ENCODE results near the gene NSF. TPM values are rescaled to one million over a fixed set of nuclear protein-coding genes. Genes with fewer than 3 reads are reported as not detected.
A peak's percentile ranks its signal among the peaks of the same experiment; 100 is the strongest.

NSF gene
- total RNA-seq, 1 donor from 2014 or later = 57.0 TPM

- Mint-ChIP-seq H3K4me3 (ENCODE audit: unreplicated experiment) (peak overlapping the region; percentile 23), H3K36me3 (ENCODE audit: unreplicated experiment) (no peaks in the 10 kb centered on the region), H3K4me1 (ENCODE audit: low read depth, unreplicated experiment) (no peaks in the 10 kb centered on the region), H3K27me3 (ENCODE audit: unreplicated experiment) (peaks cover 4% of the 10 kb centered on the region), H3K27ac (ENCODE audit: unreplicated experiment) (no peak overlapping the region), H3K9me3 (ENCODE audit: unreplicated experiment) (peaks cover 1% of the 10 kb centered on the region)
- no peak for TF ChIP-seq CTCF (IDR thresholded peaks at IDR 0.05; ENCODE audit: partially characterized antibody, unreplicated experiment)
- peak; percentile 70 for DNase-seq
Measured at GRCh38 chr17:46770818-46771560, 180.5 kb downstream of the NSF start.

GRCh38 chr17:46771561-46772474 lies 181.3 kb downstream of the NSF start:
- Mint-ChIP-seq H3K4me3 (ENCODE audit: unreplicated experiment) (peak overlapping the region; percentile 73), H3K27me3 (ENCODE audit: unreplicated experiment) (peaks cover 4% of the 10 kb centered on the region), H3K4me1 (ENCODE audit: low read depth, unreplicated experiment) (no peaks in the 10 kb centered on the region), H3K27ac (ENCODE audit: unreplicated experiment) (no peak overlapping the region), H3K36me3 (ENCODE audit: unreplicated experiment) (no peaks in the 10 kb centered on the region), H3K9me3 (ENCODE audit: unreplicated experiment) (peaks cover 1% of the 10 kb centered on the region)
- DNase-seq = peak; percentile 45
- no peak for TF ChIP-seq CTCF (IDR thresholded peaks at IDR 0.05; ENCODE audit: partially characterized antibody, unreplicated experiment)

GRCh38 chr17:46772475-46773220 lies 182.2 kb downstream of the NSF start:
- Mint-ChIP-seq H3K27ac (ENCODE audit: unreplicated experiment) (no peak overlapping the region), H3K4me3 (ENCODE audit: unreplicated experiment) (peak overlapping the region; percentile 73), H3K4me1 (ENCODE audit: low read depth, unreplicated experiment) (no peaks in the 10 kb centered on the region), H3K36me3 (ENCODE audit: unreplicated experiment) (no peaks in the 10 kb centered on the region), H3K9me3 (ENCODE audit: unreplicated experiment) (peaks cover 1% of the 10 kb centered on the region), H3K27me3 (ENCODE audit: unreplicated experiment) (peaks cover 2% of the 10 kb centered on the region)
- DNase-seq = no peak
- TF ChIP-seq CTCF (IDR thresholded peaks at IDR 0.05; ENCODE audit: partially characterized antibody, unreplicated experiment) = no peak

GRCh38 chr17:46773221-46773605 lies 182.7 kb downstream of the NSF start:
- H3K4me1 Mint-ChIP-seq (ENCODE audit: low read depth, unreplicated experiment) = no peaks in the 10 kb centered on the region
- TF ChIP-seq CTCF (IDR thresholded peaks at IDR 0.05; ENCODE audit: partially characterized antibody, unreplicated experiment) = no peak
- no peak overlapping the region for H3K27ac Mint-ChIP-seq (ENCODE audit: unreplicated experiment)
- H3K4me3 Mint-ChIP-seq (ENCODE audit: unreplicated experiment) = no peak overlapping the region
- H3K9me3 Mint-ChIP-seq (ENCODE audit: unreplicated experiment) = peaks cover 1% of the 10 kb centered on the region
- peaks cover 6% of the 10 kb centered on the region for H3K27me3 Mint-ChIP-seq (ENCODE audit: unreplicated experiment)
- no peaks in the 10 kb centered on the region for H3K36me3 Mint-ChIP-seq (ENCODE audit: unreplicated experiment)
- no peak for DNase-seq

Data from glutamatergic neuron (in vitro differentiated cells).